Fibroblast of gingiva (primary cell): ENCODE results near the gene TM7SF2.

Experiments used
- DNase-seq: peaks from one replicate; pipeline ENCODE4 v3.0.0-alpha.2; 2011; ENCODE audit warnings: low read depth

The TM7SF2 gene

GRCh38 chr11:65111744-65112545 is at the start of gene TM7SF2:
TSS of gene TM7SF2 (plus strand) at chr11:65111872. CDS start at chr11:65112016, 144 bp downstream.
- peak; percentile 86 for DNase-seq

- DNase-seq = no peak
Observed at GRCh38 chr11:65063532-65063931, 48.1 kb upstream of the TM7SF2 start.

GRCh38 chr11:65064847-65065240 is 46.8 kb upstream of the TM7SF2 start:
- DNase-seq = no peak

- DNase-seq = no peak
Observed at GRCh38 chr11:65065851-65066250, 45.8 kb upstream of the TM7SF2 start.

GRCh38 chr11:65066315-65066714 is 45.4 kb upstream of the TM7SF2 start:
- DNase-seq = no peak

- no peak for DNase-seq
Observed at GRCh38 chr11:65066805-65067291, 44.8 kb upstream of the TM7SF2 start.

GRCh38 chr11:65067446-65067845 is 44.2 kb upstream of the TM7SF2 start:
- DNase-seq = no peak

GRCh38 chr11:65069217-65069616 is 42.5 kb upstream of the TM7SF2 start:
- no peak for DNase-seq

GRCh38 chr11:65071907-65072630 is 39.6 kb upstream of the TM7SF2 start:
- no peak for DNase-seq

GRCh38 chr11:65072631-65072966 is 39.1 kb upstream of the TM7SF2 start:
- DNase-seq = no peak

GRCh38 chr11:65077451-65077850 is 34.2 kb upstream of the TM7SF2 start:
- no peak for DNase-seq

- DNase-seq = no peak
Observed at GRCh38 chr11:65078151-65078550, 33.5 kb upstream of the TM7SF2 start.

- no peak for DNase-seq
Observed at GRCh38 chr11:65078786-65079342, 32.8 kb upstream of the TM7SF2 start.

GRCh38 chr11:65083134-65083833 is 28.4 kb upstream of the TM7SF2 start:
- DNase-seq = no peak

GRCh38 chr11:65083834-65084597 is 27.7 kb upstream of the TM7SF2 start, which contains the start of the genes CDCA5 and ZFPL1:
TSS of gene CDCA5 (minus strand) at chr11:65084040. CDS start at chr11:65083978, 62 bp downstream.
TSS of gene ZFPL1 (plus strand) at chr11:65084222. CDS start at chr11:65084699, 477 bp downstream.
- DNase-seq = peak; percentile 96

- DNase-seq = no peak
Observed at GRCh38 chr11:65084598-65085375, 26.9 kb upstream of the TM7SF2 start.

GRCh38 chr11:65085446-65085845 is 26.2 kb upstream of the TM7SF2 start:
- no peak for DNase-seq

GRCh38 chr11:65086809-65087208 is 24.9 kb upstream of the TM7SF2 start:
- no peak for DNase-seq

GRCh38 chr11:65087216-65087615 is 24.5 kb upstream of the TM7SF2 start:
- DNase-seq = no peak

- DNase-seq = no peak
Observed at GRCh38 chr11:65087827-65088226, 23.8 kb upstream of the TM7SF2 start.

- no peak for DNase-seq
Observed at GRCh38 chr11:65089621-65090020, 22.1 kb upstream of the TM7SF2 start.
